ENCODE data around the gene APOBEC3A. TPM values are rescaled to one million over a fixed set of nuclear protein-coding genes. Genes with fewer than 3 reads are reported as not detected.

APOBEC3A gene
- total RNA-seq, 1 donor from 2014 or later = not detected

DNA sequence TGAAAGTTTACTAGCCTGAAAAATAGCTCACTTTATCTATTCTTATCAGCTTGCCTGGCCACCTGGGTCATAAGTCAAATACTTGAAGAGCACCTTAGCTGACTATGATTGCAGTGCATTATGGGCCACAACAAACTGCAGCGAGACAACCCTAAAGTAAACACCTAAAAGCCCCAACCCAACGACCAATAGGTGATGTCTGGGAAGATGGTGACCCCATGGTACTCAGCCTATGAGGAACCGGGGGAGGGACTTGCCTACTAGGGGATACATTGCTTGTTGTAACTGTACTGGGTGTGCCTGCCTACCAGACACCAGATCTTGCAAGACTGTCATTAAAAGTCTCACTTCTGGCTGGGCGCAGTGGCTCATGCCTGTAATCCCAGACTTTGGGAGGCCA is 35.6 kb upstream of the APOBEC3A start:
- Mint-ChIP-seq H3K4me3 (ENCODE audit: unreplicated experiment) (no peak overlapping the region), H3K9me3 (ENCODE audit: unreplicated experiment) (peaks cover 5% of the 10 kb centered on the region), H3K27me3 (ENCODE audit: unreplicated experiment) (no peaks in the 10 kb centered on the region), H3K27ac (ENCODE audit: unreplicated experiment) (no peak overlapping the region), H3K4me1 (ENCODE audit: low read depth, unreplicated experiment) (no peaks in the 10 kb centered on the region), H3K36me3 (ENCODE audit: unreplicated experiment) (no peaks in the 10 kb centered on the region)
- DNase-seq = no peak
- TF ChIP-seq, protein P1, sequence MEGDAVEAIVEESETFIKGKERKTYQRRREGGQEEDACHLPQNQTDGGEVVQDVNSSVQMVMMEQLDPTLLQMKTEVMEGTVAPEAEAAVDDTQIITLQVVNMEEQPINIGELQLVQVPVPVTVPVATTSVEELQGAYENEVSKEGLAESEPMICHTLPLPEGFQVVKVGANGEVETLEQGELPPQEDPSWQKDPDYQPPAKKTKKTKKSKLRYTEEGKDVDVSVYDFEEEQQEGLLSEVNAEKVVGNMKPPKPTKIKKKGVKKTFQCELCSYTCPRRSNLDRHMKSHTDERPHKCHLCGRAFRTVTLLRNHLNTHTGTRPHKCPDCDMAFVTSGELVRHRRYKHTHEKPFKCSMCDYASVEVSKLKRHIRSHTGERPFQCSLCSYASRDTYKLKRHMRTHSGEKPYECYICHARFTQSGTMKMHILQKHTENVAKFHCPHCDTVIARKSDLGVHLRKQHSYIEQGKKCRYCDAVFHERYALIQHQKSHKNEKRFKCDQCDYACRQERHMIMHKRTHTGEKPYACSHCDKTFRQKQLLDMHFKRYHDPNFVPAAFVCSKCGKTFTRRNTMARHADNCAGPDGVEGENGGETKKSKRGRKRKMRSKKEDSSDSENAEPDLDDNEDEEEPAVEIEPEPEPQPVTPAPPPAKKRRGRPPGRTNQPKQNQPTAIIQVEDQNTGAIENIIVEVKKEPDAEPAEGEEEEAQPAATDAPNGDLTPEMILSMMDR (IDR thresholded peaks at IDR 0.05; ENCODE audit: partially characterized antibody, unreplicated experiment) = no peak

DNA sequence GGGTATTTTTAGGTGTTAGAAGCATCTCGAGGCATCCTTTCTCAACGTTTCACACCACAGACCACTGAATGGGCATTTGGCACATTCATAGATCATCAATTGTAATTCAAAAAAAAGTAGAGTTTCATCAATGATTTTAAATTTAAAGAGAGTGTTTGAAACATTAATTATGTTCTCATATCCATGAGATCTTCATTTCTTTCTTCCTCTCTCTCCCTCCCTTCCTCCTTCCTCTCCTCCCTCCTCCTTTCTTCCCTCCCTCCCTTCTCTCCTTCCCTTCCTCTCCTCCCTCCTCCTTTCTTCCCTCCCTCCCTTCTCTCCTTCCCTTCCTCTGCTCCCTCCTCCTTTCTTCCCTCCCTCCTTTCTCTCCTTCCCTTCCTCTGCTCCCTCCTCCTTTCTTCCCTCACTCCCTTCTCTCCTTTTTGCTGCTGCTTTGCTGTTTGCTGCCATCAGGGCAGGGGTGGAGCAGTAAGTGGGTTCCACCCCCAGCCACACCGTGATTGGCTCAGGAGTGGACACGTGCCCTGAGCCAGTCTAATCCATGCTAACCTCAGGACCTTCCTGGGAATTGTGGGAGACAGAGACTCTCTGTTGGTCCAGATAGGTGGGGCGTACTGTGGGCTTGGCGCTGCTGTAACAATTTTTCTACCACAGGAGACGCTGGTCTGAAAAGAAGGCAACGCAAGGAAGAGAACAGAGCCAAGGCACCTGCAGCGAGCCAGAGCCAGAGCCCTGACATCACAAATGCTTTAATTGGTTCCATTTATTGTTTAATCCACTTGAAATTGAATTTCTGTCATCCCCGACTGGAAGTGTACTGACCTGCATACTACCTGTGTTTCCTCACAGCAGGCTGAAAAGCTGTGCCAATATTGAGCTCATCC is 33.7 kb upstream of the APOBEC3A start:
- no peak overlapping the region for H3K27ac Mint-ChIP-seq (ENCODE audit: unreplicated experiment)

DNA sequence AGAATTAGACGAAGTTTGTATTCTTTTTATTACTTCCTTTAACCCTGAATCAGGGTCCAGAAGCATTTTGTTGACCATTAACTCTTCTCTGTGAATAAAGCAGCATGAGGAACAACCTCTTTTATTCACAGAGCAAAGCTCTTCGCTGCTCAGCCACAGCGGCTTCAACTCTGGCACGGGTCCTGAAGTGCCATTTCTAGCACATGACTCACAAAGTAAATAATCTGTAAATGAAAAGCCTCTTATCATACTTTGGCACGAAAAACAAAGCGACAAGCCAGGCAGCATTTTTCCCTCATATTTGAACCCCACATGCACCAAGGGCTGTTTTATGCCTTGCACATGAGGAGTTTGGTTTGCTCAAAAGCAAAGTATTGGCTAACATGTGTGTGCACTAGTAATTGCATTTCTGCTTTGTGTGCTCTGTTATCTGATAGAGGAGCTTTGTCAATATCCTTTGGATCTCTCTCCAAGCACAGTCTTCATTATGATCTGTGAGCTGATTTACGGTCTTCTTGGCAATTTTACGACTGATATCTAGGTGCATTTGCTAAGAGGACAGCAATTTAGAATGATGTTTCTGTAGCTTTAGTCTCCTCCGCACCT is 33.0 kb upstream of the APOBEC3A start:
- DNase-seq = no peak
- Mint-ChIP-seq H3K9me3 (ENCODE audit: unreplicated experiment) (peaks cover 5% of the 10 kb centered on the region), H3K27ac (ENCODE audit: unreplicated experiment) (no peak overlapping the region), H3K36me3 (ENCODE audit: unreplicated experiment) (no peaks in the 10 kb centered on the region), H3K4me3 (ENCODE audit: unreplicated experiment) (no peak overlapping the region), H3K4me1 (ENCODE audit: low read depth, unreplicated experiment) (peaks cover 2% of the 10 kb centered on the region), H3K27me3 (ENCODE audit: unreplicated experiment) (peaks cover 3% of the 10 kb centered on the region)
- TF ChIP-seq, protein P1 (IDR thresholded peaks at IDR 0.05; ENCODE audit: partially characterized antibody, unreplicated experiment) = no peak

More for the DNA sequence above, 33.7 kb upstream of the APOBEC3A start:
- Mint-ChIP-seq H3K9me3 (ENCODE audit: unreplicated experiment) (peaks cover 5% of the 10 kb centered on the region), H3K4me1 (ENCODE audit: low read depth, unreplicated experiment) (peaks cover 2% of the 10 kb centered on the region), H3K4me3 (ENCODE audit: unreplicated experiment) (no peak overlapping the region), H3K36me3 (ENCODE audit: unreplicated experiment) (no peaks in the 10 kb centered on the region), H3K27me3 (ENCODE audit: unreplicated experiment) (peaks cover 3% of the 10 kb centered on the region)
- TF ChIP-seq, protein P1 (IDR thresholded peaks at IDR 0.05; ENCODE audit: partially characterized antibody, unreplicated experiment) = no peak
- DNase-seq = no peak

DNA sequence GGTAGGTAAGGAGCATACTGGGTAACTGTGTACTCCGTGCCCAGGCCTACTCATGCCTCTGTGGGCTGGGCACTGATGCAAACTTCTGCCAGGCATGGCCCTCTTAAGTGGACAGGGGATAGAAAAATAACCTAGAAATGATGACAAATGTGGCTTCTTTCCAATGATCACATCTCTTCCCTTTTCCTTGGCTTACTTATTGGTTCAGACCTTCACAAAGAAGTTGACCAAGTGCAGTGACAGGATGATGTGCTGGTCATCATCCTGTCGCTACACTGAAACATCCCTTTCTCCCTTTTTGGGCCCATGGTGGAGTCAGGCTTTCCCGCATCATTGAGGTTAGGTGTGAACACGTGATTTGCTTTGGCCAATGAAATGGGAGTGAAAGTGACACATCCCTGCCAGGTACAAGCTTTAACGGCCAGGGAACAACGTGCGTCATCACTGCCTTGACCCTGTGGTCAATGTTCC is 31.8 kb upstream of the APOBEC3A start:
- TF ChIP-seq, protein P1 (IDR thresholded peaks at IDR 0.05; ENCODE audit: partially characterized antibody, unreplicated experiment) = no peak
- H3K27ac Mint-ChIP-seq (ENCODE audit: unreplicated experiment) = no peak overlapping the region
- H3K36me3 Mint-ChIP-seq (ENCODE audit: unreplicated experiment) = no peaks in the 10 kb centered on the region
- H3K9me3 Mint-ChIP-seq (ENCODE audit: unreplicated experiment) = peaks cover 2% of the 10 kb centered on the region
- no peak for DNase-seq
- H3K4me3 Mint-ChIP-seq (ENCODE audit: unreplicated experiment) = no peak overlapping the region
- peaks cover 2% of the 10 kb centered on the region for H3K4me1 Mint-ChIP-seq (ENCODE audit: low read depth, unreplicated experiment)
- peaks cover 3% of the 10 kb centered on the region for H3K27me3 Mint-ChIP-seq (ENCODE audit: unreplicated experiment)
